GM19463 (cell line): ENCODE measurements around the gene RPN2.

Experiments used
- ATAC-seq: cut with Tn5 transposase; IDR thresholded peaks from one replicate; pipeline ENCODE4 v1.9.1; 2021; ENCODE audit warnings: mild to moderate bottlenecking, moderate library complexity; ENCODE audit not compliant: unreplicated experiment

RPN2 gene

DNA sequence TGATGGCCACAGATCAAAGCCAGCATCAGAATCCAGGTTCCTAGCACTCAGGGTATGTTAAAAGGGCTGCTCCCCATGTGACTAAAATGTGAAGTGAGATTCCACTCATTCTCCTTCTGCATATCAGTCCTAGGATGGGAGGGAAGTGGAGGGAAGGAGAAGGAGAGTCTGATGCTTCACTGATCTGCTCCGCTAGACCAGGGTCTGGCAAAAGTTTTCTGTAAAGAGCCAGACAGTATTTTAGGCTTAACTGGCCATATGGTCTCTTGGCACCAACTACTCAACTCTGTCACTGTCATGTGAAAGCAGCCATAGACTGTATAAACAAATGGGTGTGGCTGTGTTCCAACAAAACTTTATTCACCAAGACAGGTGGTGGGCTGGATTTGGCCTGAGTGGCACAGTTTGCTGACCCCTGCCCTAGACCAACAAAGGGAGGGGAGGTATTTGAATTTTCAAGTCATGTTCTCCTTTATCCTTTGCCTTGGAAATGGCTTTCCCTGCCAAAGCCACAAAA is 59.9 kb downstream of the RPN2 start:
- no peak for ATAC-seq

DNA sequence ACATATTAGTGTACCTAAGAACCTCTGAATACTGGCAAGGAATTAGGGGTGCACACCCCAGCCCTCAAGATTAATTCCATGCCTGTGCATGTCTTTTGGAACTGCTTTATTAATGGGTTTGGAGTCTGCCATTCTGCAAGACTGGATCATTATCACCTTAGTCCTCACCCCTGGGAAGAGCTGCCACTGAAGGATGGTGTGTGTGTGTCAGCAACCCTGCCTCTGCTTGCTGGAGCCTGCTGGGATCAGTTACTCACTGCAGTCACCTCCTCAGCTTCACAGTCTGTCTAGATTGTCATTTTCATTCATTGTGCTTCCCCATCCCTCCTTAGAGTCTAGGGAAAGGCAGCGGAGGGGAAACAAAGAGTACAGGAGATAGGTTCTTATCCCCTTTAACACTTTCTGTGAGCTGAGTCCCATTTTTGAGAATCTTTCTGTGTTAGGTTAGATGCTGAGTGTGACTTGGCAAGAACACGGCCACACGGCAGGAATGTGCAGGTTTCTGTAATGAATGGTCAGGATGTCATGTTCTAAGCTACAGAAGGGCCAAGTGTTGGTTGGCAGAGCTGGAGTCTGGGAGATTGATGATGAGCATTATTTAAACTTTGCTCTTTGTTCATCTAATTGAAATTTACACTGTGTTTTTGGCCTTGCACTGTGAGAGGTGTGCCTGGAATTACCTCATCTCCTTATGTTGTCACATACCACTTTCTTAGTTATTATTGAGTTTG is 61.4 kb downstream of the RPN2 start:
- no peak for ATAC-seq

DNA sequence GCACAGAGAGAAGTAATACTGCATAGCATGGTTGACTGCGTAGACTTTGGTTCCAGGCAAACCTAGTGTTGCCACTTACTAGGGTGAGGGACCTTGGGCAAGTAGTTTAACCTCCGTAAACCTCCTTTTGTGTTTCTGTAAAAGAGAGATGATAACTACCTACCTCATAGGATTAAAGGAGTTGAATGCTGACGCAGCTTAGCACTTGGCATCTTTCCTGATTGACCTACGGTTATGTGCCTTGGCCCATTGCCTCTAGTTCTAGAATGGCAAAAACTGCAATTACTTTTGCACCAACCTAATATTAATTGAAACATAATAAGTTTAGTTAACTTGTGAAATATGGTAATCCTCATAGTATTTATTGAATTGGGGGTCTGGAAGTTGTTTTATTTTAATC is 63.4 kb downstream of the RPN2 start:
- no peak for ATAC-seq

DNA sequence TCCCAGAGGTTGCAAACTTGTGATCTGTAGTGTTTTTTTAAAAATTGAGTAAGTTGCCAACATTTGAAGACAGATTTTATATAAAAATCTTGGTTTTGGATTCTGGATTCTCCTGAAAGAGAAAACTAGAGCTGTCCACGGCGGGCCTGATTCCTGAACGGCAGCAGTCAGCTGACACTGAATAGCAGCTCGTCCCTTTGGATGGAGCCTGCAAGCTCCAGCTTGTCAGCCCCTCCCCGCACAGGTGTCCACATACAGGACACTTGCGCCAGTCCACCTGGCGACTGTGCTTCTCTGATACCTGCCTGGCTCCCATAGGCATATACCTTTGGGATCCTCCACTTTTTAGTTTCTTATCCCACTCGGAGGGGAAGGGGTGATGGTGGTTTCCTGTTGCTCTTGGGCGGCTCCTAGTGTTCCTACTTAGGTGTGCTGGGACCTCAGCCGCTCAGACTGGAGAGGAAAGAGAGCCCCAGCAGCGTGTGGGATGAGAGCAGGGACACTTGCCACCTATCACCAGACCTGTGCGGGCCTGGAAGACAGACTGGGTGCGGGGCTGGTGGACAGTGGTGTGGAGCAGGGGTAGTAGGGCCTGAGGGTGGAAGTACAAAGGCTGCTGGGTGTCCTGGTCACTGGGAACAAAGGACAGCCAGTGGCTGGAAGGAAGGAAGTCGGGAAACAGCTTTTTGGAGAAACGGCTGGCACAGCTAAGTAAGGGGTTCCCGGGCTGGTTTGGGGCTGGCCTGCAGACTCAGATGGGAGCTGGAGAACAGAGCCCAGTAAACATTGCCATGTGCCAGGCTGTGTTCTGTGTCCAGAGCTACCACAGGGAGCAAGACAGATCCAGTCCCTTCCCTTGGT is 64.2 kb downstream of the RPN2 start:
- ATAC-seq, result no peak

DNA sequence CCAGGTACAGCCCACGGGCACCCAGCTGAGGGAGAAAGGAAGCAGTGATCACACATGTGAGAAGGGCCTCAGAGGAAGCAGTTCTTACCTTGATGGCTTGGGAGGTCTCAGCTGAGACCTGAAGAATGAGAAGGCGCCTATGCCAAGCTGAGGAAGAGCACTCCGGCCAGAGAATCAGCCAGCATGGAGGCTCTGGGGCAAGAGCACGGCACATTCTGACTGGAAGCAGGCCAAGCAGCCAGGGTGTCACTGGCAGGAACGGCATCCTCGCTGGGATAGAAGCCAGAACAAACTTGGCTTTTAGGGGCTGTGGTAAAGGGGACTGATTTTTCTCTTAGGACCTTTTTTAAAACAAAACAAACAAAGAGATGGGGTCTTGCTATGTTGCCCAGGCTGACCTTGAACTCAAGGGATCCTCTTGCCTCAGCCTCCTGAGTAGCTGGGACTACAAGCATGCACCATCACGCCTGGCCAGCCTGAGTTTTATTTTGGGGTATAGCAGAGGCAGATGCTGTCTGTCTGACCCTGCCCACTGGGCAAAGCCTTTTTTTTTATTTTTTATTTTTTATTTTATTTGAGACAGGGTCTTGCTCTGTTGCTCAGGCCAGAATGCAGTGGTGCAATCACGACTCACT is 64.9 kb downstream of the RPN2 start:
- no peak for ATAC-seq

DNA sequence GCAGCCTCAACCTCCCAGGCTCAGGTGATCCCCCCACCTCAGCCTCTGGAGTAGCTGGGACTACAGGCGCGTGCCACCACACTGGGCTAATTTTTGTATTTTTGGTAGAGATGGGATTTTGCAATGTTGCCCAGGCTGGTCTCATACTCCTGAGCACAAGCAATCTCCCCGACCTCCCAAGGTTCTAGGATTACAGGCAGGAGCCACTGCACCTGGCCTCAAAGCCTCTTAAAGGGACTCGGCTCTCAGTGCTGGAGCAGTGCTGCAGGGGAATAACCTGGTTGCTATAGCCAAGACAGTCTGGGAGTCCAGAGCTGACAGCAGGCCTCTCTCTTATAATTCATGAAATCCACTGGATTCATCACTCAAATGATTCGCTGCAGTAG is 65.4 kb downstream of the RPN2 start:
- no peak for ATAC-seq

DNA sequence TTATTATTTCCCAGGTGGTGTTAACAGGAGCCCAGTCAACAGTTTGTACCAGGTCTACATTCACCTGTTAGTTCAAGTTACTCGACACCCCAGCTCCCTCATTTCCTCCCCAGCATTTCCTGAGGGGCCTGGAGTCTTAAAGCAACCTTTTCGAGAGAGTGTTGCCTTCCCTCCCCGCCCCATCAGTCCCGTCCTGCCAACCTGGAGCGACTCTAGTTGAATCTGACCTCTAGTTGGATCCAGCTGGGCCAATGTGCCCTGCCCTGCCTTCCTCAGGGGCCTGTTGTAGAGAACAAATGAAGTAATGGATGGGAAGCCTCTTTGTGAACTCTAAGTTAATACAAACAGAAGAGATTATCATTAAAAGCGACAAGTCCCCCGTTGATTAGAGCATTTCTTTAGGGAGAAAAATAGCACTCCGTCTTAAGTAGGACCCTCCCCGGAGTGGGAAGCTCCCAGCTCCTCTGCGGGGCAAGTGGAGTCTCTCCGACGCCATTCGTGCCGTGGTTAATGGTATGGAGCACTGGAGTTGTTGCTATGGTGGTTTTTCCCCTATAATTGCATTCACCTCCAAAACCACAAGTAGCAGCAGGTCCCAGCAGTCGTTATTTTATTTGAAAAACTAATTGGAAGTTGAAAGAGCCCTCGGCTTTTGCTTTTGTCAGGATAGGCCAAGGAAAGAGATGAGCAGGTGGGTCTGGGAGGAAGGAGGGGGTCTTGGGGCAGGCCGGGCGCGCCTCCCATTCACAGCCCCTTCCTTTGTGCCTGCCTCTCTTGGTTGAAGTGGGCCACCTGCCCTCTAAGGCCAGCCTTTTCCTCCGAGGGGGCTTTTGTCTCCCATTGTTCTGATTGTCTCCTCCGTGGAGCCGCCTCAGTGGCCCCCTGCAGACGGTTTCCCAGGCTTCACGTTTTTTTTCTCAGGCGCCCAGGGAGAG is 66.4 kb downstream of the RPN2 start:
- no peak for ATAC-seq

DNA sequence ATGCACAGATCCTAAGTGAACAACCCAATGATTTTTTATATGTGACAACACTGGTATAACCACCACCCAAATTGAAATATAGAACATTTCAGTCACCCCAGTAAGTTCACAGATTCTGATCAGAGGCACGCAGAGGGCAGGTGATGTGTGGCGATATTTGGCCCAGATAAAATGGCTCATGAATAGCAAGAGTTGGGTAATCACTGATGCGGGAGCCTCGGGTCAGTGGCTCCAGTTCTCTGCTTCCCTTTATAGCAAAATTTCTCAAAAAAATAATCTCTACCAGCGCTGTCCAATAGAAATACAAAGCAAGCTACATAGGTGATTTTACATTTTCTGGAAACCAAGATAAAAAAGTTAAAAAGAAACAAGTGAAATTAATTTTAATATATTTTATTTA is 67.6 kb downstream of the RPN2 start:
- ATAC-seq, result no peak

DNA sequence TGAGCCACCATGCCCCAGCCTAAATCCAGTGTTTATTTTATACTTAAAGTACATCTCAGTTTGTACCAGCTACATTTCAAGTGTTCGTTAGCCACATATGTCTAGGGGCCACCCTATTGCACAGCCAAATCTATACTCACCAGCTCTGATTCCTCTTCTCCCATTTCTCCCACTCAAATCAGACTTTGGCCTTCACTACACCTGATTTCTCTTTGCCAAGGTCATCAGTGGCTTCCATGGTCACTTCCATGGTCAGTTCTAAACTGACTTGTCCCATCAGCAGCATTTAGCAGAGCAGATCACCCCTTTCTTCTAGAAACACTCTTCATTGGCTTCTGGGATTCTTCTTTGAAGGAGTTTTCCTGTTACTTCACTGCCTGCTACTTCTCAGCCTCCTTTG is 68.4 kb downstream of the RPN2 start:
- ATAC-seq, result no peak

DNA sequence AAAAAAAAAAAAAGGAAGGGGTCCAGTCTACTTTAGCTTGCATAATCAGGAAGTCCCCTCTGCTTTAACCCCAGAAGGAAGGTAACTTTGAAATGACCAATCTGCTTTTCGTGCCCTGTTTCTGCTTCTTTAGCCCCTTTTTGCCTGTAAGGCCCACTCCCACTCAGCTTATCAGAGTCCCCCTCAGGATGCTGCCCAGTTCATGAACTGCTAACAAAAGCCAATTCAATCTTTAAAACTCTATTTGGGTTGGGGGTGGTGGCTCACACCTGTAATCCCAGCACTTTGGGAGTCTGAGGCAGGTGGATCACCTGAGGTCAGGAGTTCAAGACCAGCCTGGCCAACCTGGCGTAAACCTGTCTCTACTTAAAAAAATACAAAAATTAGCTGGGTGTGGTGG is 70.2 kb downstream of the RPN2 start:
- no peak for ATAC-seq

DNA sequence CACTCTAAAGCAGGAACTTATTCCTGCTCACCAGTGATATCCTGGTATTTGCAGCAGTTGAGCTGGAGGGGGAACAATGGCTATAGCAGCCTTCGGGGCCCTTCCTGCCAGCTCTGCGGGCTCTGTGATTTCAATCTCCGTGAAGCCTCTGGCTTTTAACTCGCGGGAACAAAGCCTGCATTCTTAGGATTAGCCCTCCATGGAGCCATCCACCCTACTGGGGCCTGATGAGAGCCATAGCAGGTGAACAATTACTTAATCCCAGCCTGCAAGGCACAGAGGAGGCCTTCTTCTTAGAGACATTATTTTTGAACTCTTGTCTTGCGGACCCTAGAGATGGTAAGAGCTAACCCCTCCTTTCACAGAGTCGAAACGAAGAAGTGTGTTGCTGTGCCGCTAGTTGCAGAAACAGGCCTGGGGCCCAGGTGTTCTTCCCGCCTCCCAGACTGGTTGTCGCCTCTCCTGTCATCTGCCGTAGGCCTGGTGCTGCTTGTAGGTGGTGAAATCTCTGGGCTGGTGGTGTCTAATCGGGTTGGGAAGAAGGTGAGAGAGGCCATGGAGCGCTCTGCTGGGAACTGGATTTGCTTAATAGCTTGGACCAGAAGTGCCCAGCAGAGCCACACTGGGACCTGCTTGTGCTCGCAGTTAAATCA is 72.8 kb downstream of the RPN2 start:
- ATAC-seq, result no peak

DNA sequence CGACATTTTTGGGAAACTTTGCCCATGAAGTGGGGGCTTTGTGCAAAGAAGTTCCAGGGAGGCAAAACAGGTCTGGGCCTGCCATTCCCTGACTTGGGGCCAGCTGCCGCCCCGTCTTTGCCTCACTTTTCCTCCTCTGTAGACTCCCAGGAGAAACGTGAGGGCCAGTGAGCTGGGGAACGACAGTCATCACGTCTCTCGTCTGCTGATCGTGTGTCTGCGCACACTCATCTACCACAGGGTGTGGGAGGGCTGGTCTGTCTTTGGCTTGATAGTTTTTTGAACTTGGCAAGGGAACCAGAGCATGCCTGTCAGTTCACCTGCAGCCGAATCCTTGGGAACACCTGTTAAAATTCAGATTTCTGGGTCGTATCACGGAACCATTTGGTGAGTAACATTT is 74.0 kb downstream of the RPN2 start:
- ATAC-seq, result no peak

DNA sequence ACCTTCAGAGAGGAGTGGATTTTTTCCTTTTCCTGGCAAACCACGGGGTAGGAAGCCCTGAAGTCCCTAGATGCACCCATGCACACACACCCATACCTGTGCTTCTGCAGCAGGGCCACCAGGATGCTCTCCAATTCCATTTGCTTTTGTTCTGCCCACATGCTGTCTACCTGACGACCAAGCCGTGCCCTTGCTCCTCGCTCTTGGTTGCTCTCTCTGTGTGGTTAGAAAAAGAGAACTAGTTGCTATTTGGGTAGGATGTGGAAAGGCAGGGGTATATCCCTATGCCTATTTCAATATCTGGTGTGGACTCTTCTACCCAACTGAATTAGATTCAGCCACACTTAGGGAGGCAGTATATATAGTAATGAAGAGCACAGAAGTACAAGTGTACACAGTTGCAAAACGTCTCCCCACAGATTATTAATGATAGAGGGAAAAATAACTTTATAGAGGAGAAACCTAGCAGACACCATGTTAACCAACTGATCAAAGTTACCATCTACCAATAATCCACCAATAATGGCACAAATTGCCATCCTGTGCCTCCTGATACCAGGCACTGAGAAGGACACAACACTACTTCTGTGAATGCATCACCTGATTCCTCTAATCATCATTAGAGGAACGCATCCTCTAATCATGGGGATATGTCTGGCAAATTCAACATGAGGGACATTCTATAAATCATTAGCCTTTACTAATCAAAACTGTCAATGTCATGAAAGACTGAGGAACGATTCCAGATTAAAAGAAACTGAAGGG is 75.2 kb downstream of the RPN2 start:
- no peak for ATAC-seq

DNA sequence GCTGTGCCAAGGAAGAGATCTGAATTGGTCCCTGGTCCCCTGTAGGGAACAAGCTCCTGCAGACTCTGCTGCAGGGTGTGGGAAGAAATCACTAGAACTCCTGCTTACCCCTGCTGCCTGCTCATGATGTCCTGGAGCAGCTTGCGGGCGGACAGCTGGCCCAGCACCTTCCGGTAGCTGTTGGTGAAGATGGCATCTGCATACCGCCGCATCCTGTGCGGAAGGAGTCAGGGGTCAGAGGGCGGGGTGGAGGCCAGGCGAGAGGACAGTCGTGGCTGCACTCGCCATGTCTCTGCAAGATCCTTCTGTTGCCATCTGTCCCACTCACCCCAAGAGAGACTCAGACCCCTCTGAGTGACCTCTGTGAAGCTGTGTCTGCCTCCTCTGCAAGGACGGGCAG is 77.2 kb downstream of the RPN2 start:
- no peak for ATAC-seq

DNA sequence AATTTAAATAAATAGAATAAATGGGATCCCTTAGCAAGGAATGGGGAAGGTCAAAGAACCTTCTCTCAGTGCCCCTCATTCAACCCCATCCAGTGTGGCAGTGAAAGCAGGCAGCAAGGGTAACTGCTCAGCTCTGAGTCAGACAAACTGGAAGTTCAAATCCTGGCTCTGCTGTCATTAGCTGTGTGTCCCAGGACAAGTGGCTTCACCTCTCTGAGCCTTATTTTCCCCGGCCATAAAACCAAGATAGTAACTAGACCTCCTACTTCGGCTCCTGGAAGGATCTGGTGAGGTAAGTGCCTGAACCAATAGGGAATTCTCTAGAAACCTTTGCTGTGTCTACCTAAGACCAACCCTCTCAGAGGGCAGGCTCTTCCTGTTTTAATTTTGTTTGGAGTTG is 78.4 kb downstream of the RPN2 start:
- ATAC-seq, result no peak

DNA sequence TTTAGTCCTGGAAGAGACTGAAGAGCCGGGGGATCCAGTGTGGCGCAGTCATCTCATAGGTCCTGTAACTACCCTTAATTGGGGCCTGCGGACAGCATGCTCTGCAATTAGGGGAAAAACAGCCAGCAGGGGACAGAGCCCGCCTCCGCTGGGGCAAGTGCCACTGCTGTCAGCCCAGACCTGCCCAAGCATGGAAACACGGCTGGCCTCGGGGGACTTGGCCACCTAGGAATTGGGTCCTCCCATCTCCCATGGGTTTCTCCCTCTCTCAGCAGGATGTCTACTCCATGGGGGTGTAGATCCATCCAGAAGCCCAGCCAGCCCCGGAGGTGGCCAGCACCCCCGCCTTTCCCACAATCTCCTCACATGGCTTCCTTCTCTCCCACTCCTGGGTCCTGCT is 78.9 kb downstream of the RPN2 start:
- no peak for ATAC-seq

DNA sequence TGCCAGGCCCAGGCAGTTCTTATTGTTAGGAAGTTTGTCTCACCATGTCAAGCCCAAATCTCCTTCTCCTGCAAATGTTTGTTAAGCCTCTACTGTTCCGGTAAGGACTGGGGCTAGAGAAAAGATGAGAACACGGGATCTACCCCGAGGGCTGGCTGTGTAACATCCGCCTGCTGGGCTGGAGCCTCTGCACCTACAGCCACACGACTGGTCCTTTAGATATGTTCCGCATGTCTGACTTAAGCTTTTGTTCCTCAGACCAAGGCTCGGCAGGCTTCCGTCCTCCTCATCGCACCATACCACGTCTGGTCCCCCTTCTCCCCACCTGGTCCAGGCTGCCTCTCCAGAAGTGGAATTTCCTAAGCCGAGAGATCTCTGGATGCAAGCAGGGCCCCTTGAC is 79.9 kb downstream of the RPN2 start:
- ATAC-seq, result no peak

DNA sequence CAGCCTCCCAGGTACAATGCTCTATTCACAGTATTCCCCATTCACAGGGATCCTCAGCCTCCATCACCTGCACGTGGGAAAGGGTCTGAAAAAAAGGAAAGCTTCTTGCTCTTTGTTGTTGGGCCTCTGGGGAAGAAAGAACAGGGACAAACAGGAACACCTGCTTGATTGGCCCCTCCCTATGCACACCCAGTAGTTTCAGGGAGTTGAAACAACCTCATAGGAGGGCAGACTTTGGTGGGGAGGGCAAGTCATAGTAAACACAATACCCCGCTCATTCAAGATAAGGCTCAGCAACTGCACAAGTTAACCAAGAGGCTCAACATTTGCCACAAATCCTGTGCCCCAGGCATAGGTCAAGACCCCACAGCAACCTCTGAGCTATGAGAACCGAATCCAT is 80.7 kb downstream of the RPN2 start:
- ATAC-seq, result no peak

DNA sequence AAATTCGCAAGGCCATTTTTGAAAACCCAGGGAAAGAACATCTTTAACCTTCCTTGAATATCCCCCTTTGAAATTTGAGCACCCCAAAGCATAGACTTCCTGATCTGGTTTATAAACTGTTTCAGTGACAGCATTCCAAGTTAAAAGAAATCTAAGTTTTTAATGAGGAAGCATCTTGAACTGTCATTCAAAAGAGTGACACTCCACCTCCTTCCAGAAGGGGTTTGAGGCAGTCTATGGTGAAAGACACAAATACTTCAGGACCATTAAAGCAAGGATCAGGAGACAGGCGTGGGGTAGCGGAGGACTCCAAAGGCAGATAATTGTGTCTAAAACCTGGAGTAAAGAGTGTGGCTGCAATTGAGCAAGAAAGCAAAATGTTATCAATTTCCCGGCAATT is 81.8 kb downstream of the RPN2 start:
- ATAC-seq, result no peak
